ENCODE data around the gene TSHZ2.

TSHZ2 gene

DNA sequence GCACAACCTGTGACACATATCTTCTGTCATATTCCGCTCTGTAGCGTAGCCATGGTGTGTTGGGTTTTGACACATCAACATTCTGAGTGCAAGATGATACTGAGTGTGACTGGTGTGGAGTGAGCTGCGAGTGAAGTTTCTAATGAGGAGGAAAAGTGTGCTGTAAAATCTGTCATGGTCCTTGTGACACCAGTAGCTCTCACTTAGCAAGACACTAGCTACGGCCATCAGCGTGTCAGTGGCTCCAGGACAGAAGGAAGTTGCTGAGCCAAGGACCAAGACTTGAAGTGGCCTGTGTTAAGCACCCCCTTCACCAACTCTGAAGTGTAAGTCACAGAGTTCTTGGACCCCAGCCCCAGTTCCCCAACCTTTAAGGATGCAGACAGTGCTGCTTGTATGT, 72.1 kb downstream of the TSHZ2 start:
- no peaks in the 10 kb centered on the region for H3K9me3 ChIP-seq (ENCODE audit: low read length)

DNA sequence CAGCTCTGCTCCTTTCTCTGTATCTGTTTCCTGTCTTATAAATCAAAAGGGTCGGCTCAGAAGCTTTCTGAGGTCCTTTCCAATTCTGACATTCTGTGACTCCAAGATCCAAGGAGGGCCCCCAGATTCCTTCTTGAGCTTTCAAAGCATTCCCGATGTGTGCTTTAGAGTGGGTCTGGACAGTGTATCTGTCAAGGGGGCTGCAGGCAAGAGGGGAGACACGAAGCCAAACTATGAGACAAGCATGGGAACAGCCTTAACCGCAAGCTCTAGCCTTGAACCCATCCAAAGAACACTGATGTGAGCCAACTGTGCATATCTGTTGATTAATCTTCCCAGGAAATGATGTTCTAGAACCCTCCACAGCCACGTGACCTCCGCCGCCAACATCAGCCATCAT, 73.8 kb downstream of the TSHZ2 start:
- H3K9me2 ChIP-seq (ENCODE audit: low read depth, low read length), result no peaks in the 10 kb centered on the region
- H3K4me1 ChIP-seq (ENCODE audit: insufficient read depth, low read length, severe bottlenecking), result peaks cover 13% of the 10 kb centered on the region
- H4K20me1 ChIP-seq (ENCODE audit: insufficient read depth, low read length), result no peaks in the 10 kb centered on the region

More for the DNA sequence above, 72.1 kb downstream of the TSHZ2 start:
- Histone ChIP-seq H3K27ac (ENCODE audit: low read depth, low read length, poor library complexity, severe bottlenecking) (no peak overlapping the region), H3K27me3 (ENCODE audit: insufficient read depth, low read length) (no peaks in the 10 kb centered on the region), H3K9ac (ENCODE audit: low read length) (no peak overlapping the region), H2AFZ (ENCODE audit: low read length) (no peak overlapping the region), H3F3A (ENCODE audit: insufficient read depth, low read length) (no peaks in the 10 kb centered on the region), H3K79me2 (ENCODE audit: insufficient read depth, low read length) (no peaks in the 10 kb centered on the region), H4K20me1 (ENCODE audit: insufficient read depth, low read length) (no peaks in the 10 kb centered on the region), H3K36me3 (ENCODE audit: insufficient read depth, low read length) (no peaks in the 10 kb centered on the region), H3K9me2 (ENCODE audit: low read depth, low read length) (no peaks in the 10 kb centered on the region), H3K4me2 (ENCODE audit: low read length) (no peak overlapping the region), H3K4me3 (ENCODE audit: low read depth, low read length, poor library complexity, severe bottlenecking) (no peak overlapping the region), H3K4me1 (ENCODE audit: insufficient read depth, low read length, severe bottlenecking) (peaks cover 23% of the 10 kb centered on the region)
- no peak for TF ChIP-seq EZH2 (IDR thresholded peaks at IDR 0.05; ENCODE audit: borderline replicate concordance, low read length)
- TF ChIP-seq, protein P1, sequence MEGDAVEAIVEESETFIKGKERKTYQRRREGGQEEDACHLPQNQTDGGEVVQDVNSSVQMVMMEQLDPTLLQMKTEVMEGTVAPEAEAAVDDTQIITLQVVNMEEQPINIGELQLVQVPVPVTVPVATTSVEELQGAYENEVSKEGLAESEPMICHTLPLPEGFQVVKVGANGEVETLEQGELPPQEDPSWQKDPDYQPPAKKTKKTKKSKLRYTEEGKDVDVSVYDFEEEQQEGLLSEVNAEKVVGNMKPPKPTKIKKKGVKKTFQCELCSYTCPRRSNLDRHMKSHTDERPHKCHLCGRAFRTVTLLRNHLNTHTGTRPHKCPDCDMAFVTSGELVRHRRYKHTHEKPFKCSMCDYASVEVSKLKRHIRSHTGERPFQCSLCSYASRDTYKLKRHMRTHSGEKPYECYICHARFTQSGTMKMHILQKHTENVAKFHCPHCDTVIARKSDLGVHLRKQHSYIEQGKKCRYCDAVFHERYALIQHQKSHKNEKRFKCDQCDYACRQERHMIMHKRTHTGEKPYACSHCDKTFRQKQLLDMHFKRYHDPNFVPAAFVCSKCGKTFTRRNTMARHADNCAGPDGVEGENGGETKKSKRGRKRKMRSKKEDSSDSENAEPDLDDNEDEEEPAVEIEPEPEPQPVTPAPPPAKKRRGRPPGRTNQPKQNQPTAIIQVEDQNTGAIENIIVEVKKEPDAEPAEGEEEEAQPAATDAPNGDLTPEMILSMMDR (IDR thresholded peaks at IDR 0.05; ENCODE audit: low read length), result no peak

GRCh38 chr20:53047203-53047602, 75.0 kb downstream of the TSHZ2 start:
- H3K36me3 ChIP-seq (ENCODE audit: insufficient read depth, low read length), result no peaks in the 10 kb centered on the region
- H3K27me3 ChIP-seq (ENCODE audit: insufficient read depth, low read length), result no peaks in the 10 kb centered on the region
- H3K9me3 ChIP-seq (ENCODE audit: low read length), result no peaks in the 10 kb centered on the region
- peaks cover 8% of the 10 kb centered on the region for H3K4me1 ChIP-seq (ENCODE audit: insufficient read depth, low read length, severe bottlenecking)
- no peak overlapping the region for H3K9ac ChIP-seq (ENCODE audit: low read length)
- no peak overlapping the region for H3K4me2 ChIP-seq (ENCODE audit: low read length)
- no peak overlapping the region for H2AFZ ChIP-seq (ENCODE audit: low read length)
- no peaks in the 10 kb centered on the region for H3K79me2 ChIP-seq (ENCODE audit: insufficient read depth, low read length)
- no peaks in the 10 kb centered on the region for H3K9me2 ChIP-seq (ENCODE audit: low read depth, low read length)
- TF ChIP-seq, protein P1 (IDR thresholded peaks at IDR 0.05; ENCODE audit: low read length), result no peak
- no peak for TF ChIP-seq EZH2 (IDR thresholded peaks at IDR 0.05; ENCODE audit: borderline replicate concordance, low read length)
- H3K4me3 ChIP-seq (ENCODE audit: low read depth, low read length, poor library complexity, severe bottlenecking), result no peak overlapping the region
- no peaks in the 10 kb centered on the region for H4K20me1 ChIP-seq (ENCODE audit: insufficient read depth, low read length)
- H3K27ac ChIP-seq (ENCODE audit: low read depth, low read length, poor library complexity, severe bottlenecking), result no peak overlapping the region
- H3F3A ChIP-seq (ENCODE audit: insufficient read depth, low read length), result no peaks in the 10 kb centered on the region

More for the DNA sequence above, 73.8 kb downstream of the TSHZ2 start:
- Histone ChIP-seq H3K9me3 (ENCODE audit: low read length) (no peaks in the 10 kb centered on the region), H2AFZ (ENCODE audit: low read length) (no peak overlapping the region), H3K4me3 (ENCODE audit: low read depth, low read length, poor library complexity, severe bottlenecking) (no peak overlapping the region), H3K4me2 (ENCODE audit: low read length) (no peak overlapping the region), H3K36me3 (ENCODE audit: insufficient read depth, low read length) (no peaks in the 10 kb centered on the region), H3F3A (ENCODE audit: insufficient read depth, low read length) (no peaks in the 10 kb centered on the region), H3K9ac (ENCODE audit: low read length) (no peak overlapping the region), H3K79me2 (ENCODE audit: insufficient read depth, low read length) (no peaks in the 10 kb centered on the region), H3K27ac (ENCODE audit: low read depth, low read length, poor library complexity, severe bottlenecking) (no peak overlapping the region), H3K27me3 (ENCODE audit: insufficient read depth, low read length) (no peaks in the 10 kb centered on the region)
- TF ChIP-seq EZH2 (IDR thresholded peaks at IDR 0.05; ENCODE audit: borderline replicate concordance, low read length), result no peak
- TF ChIP-seq, protein P1 (IDR thresholded peaks at IDR 0.05; ENCODE audit: low read length), result no peak

All from OCI-LY1 (cell line).